ENCODE data around the gene RPS6KC1. TPM values are rescaled to one million over a fixed set of nuclear protein-coding genes. Genes with fewer than 3 reads are reported as not detected.

RPS6KC1 gene
- total and polyA plus RNA-seq, 9 of the 15 experiments (the other 6 are each of a cell fraction or from before 2014, with no cell fraction given) = 4.3 to 34.6 (median 20.9) TPM

DNA sequence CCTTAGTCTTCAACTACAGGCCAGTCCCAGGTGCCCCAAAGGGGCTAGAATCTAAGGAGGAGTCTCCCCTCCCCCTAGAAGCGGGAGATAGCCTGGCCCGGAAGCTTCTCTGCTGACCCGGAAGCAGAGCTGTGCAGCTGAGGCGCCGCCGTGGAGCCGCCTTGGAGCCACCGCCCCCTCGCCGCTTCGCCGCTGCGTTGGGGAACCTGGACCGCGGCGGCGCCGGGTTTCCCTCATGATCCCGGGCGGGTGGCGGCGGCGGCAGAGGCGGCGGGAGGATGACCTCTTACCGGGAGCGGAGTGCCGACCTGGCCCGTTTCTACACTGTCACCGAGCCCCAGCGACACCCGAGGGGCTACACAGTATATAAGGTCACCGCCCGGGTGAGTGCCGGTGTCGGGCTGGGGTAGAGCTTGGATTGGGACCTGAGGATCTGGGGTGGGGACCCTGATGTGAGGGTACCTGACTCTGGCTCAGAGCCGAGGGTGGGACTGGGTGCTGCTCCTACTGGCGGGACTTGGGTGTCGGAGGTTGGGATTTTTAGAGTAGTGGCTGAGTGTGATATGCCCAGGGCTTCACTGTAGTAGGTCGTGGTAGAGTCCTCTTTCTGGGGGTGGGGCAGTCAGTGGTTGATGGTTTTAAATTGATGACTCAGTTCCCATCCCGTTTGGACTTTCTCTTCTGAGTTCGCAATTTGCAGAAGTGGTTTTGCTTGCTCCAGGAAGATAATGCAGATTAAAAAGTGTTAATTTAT is at the start of gene RPS6KC1 (continued):
- TF ChIP-seq, protein P1, sequence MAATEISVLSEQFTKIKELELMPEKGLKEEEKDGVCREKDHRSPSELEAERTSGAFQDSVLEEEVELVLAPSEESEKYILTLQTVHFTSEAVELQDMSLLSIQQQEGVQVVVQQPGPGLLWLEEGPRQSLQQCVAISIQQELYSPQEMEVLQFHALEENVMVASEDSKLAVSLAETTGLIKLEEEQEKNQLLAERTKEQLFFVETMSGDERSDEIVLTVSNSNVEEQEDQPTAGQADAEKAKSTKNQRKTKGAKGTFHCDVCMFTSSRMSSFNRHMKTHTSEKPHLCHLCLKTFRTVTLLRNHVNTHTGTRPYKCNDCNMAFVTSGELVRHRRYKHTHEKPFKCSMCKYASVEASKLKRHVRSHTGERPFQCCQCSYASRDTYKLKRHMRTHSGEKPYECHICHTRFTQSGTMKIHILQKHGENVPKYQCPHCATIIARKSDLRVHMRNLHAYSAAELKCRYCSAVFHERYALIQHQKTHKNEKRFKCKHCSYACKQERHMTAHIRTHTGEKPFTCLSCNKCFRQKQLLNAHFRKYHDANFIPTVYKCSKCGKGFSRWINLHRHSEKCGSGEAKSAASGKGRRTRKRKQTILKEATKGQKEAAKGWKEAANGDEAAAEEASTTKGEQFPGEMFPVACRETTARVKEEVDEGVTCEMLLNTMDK (IDR thresholded peaks at IDR 0.05; ENCODE audit: borderline replicate concordance, insufficient read depth, low read depth, low read length, poor library complexity, severe bottlenecking) = peak; percentile 4
- TF ChIP-seq DMBX1 (CRISPR knock-in tag; IDR thresholded peaks at IDR 0.05; ENCODE audit: borderline replicate concordance) (0 out of 2 replicates have a peak, but pooled peaks have one; percentile 81), ETV6 (IDR thresholded peaks at IDR 0.05; ENCODE audit: borderline replicate concordance in 1 of 2, low read depth in 2 of 2, low read length in 1 of 2) (peak in 1 of 2 experiments; percentile 46; a peak in 1 of 4 replicates), ETV6 (CRISPR knock-in tag; IDR thresholded peaks at IDR 0.05; ENCODE audit: borderline replicate concordance) (no peak), SRSF3 (IDR thresholded peaks at IDR 0.05; ENCODE audit: insufficient read depth, low read length) (no peak), RFX5 (IDR thresholded peaks at IDR 0.05; ENCODE audit: low read depth, low read length) (no peak), POLR3A (IDR thresholded peaks at IDR 0.05; ENCODE audit: borderline replicate concordance, extremely low read depth, insufficient read depth, insufficient read length) (no peak), ZNF197 (CRISPR knock-in tag; IDR thresholded peaks at IDR 0.05; ENCODE audit: low read depth) (no peak; the same call in 1 of the 2 replicates), COPS2 (conservative IDR thresholded peaks at IDR 0.05) (no peak), BRD9 (IDR thresholded peaks at IDR 0.05; ENCODE audit: low read depth, partially characterized antibody) (peak; percentile 78), RHOXF2B (CRISPR knock-in tag; conservative IDR thresholded peaks at IDR 0.05) (no peak), KAT7 (CRISPR knock-in tag; IDR thresholded peaks at IDR 0.05; ENCODE audit: borderline replicate concordance) (peak; percentile 74; the same call in 1 of the 2 replicates), LCOR (CRISPR knock-in tag; IDR thresholded peaks at IDR 0.05) (peak; percentile 61)
- TF ChIP-seq, protein P2, sequence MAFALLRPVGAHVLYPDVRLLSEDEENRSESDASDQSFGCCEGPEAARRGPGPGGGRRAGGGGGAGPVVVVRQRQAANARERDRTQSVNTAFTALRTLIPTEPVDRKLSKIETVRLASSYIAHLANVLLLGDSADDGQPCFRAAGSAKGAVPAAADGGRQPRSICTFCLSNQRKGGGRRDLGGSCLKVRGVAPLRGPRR (CRISPR knock-in tag; IDR thresholded peaks at IDR 0.05) = no peak
- TF ChIP-seq, protein P3, sequence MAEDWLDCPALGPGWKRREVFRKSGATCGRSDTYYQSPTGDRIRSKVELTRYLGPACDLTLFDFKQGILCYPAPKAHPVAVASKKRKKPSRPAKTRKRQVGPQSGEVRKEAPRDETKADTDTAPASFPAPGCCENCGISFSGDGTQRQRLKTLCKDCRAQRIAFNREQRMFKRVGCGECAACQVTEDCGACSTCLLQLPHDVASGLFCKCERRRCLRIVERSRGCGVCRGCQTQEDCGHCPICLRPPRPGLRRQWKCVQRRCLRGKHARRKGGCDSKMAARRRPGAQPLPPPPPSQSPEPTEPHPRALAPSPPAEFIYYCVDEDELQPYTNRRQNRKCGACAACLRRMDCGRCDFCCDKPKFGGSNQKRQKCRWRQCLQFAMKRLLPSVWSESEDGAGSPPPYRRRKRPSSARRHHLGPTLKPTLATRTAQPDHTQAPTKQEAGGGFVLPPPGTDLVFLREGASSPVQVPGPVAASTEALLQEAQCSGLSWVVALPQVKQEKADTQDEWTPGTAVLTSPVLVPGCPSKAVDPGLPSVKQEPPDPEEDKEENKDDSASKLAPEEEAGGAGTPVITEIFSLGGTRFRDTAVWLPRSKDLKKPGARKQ (CRISPR knock-in tag; IDR thresholded peaks at IDR 0.05) = no peak
- TF ChIP-seq, protein P4, sequence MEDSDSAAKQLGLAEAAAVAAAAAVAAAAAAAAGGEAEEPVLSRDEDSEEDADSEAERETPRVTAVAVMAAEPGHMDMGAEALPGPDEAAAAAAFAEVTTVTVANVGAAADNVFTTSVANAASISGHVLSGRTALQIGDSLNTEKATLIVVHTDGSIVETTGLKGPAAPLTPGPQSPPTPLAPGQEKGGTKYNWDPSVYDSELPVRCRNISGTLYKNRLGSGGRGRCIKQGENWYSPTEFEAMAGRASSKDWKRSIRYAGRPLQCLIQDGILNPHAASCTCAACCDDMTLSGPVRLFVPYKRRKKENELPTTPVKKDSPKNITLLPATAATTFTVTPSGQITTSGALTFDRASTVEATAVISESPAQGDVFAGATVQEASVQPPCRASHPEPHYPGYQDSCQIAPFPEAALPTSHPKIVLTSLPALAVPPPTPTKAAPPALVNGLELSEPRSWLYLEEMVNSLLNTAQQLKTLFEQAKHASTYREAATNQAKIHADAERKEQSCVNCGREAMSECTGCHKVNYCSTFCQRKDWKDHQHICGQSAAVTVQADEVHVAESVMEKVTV (CRISPR knock-in tag; IDR thresholded peaks at IDR 0.05) = peak; percentile 38
- TF ChIP-seq, protein P5, sequence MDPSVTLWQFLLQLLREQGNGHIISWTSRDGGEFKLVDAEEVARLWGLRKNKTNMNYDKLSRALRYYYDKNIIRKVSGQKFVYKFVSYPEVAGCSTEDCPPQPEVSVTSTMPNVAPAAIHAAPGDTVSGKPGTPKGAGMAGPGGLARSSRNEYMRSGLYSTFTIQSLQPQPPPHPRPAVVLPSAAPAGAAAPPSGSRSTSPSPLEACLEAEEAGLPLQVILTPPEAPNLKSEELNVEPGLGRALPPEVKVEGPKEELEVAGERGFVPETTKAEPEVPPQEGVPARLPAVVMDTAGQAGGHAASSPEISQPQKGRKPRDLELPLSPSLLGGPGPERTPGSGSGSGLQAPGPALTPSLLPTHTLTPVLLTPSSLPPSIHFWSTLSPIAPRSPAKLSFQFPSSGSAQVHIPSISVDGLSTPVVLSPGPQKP (CRISPR knock-in tag; IDR thresholded peaks at IDR 0.05) = no peak
- TF ChIP-seq, protein P6, sequence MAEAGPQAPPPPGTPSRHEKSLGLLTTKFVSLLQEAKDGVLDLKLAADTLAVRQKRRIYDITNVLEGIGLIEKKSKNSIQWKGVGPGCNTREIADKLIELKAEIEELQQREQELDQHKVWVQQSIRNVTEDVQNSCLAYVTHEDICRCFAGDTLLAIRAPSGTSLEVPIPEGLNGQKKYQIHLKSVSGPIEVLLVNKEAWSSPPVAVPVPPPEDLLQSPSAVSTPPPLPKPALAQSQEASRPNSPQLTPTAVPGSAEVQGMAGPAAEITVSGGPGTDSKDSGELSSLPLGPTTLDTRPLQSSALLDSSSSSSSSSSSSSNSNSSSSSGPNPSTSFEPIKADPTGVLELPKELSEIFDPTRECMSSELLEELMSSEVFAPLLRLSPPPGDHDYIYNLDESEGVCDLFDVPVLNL (CRISPR knock-in tag; IDR thresholded peaks at IDR 0.05; ENCODE audit: low read depth) = no peak

Data from K562 (cell line).